Measurements from ENCODE around the gene MAN2A1. TPM values are rescaled to one million over a fixed set of nuclear protein-coding genes. Genes with fewer than 3 reads are reported as not detected.

MAN2A1 gene
- total RNA-seq, 1 experiment from 2014 or later: 35.4 TPM

- Histone ChIP-seq H3K79me2 (ENCODE audit: insufficient read depth, low read length) (peaks cover 51% of the 10 kb centered on the region; the same call in 1 of the 2 replicates), H3K9me2 (ENCODE audit: insufficient read depth) (no peaks in the 10 kb centered on the region), H3K9ac (ENCODE audit: low read length) (no peak overlapping the region), H3K4me3 (replicated peaks in 1 of 2; ENCODE audit: low read depth in 1 of 2, low read length in 2 of 2) (no peak overlapping the region), H2AFZ (ENCODE audit: low read depth, low read length, poor library complexity, severe bottlenecking) (no peak overlapping the region), H3K27ac (ENCODE audit: low read depth, low read length) (no peak overlapping the region), H3K36me3 (ENCODE audit: control insufficient read depth in 1 of 2, insufficient read depth in 2 of 2, low read length in 2 of 2) (no peaks in the 10 kb centered on the region), H3K27me3 (ENCODE audit: insufficient read depth, low read length) (no peaks in the 10 kb centered on the region), H3K9me3 (ENCODE audit: control insufficient read depth in 1 of 2, insufficient read depth in 1 of 2, low read depth in 1 of 2, low read length in 2 of 2) (no peaks in the 10 kb centered on the region), H3K4me1 (ENCODE audit: control insufficient read depth in 1 of 2, insufficient read depth in 2 of 2, low read length in 2 of 2) (no peaks in the 10 kb centered on the region), H3K4me2 (ENCODE audit: low read length) (no peak overlapping the region), H4K20me1 (ENCODE audit: insufficient read depth) (no peaks in the 10 kb centered on the region)
- DNase-seq (ENCODE audit: low read depth, low spot score) (no peak), ATAC-seq (no peak)
- TF ChIP-seq TCF7L2 (IDR thresholded peaks at IDR 0.05; ENCODE audit: borderline replicate concordance, extremely low read depth, insufficient read depth, insufficient read length) (no peak), ZNF274 (IDR thresholded peaks at IDR 0.05; ENCODE audit: low read depth, low read length) (no peak), MAX (IDR thresholded peaks at IDR 0.05) (no peak), SP1 (IDR thresholded peaks at IDR 0.05; ENCODE audit: low read depth) (no peak), ZFX (IDR thresholded peaks at IDR 0.05) (no peak), SIN3A (IDR thresholded peaks at IDR 0.05; ENCODE audit: low read depth) (no peak), EZH2 (IDR thresholded peaks at IDR 0.05) (no peak)
- CTCF ChIA-PET: no interaction called here
- no TSS peak for BruUV-seq (replicated peaks)
- intact Hi-C loops (cut with micrococcal nuclease): no loop called here
- RAD21 ChIA-PET (ENCODE audit: low non-redundant PET in 1 of 2, low total read pairs in 2 of 2, uncharacterized antibody in 2 of 2, unreplicated experiment in 2 of 2): no interaction called here
- POLR2A ChIA-PET: no interaction called here
Observed at GRCh38 chr5:109703166-109703565, 13.4 kb downstream of the MAN2A1 start.

GRCh38 chr5:109703829-109704228 lies 14.1 kb downstream of the MAN2A1 start:
- DNase-seq (ENCODE audit: low read depth, low spot score): no peak
- H3K9me3 ChIP-seq (ENCODE audit: control insufficient read depth in 1 of 2, insufficient read depth in 1 of 2, low read depth in 1 of 2, low read length in 2 of 2): no peaks in the 10 kb centered on the region
- ChIA-PET RAD21 (ENCODE audit: low non-redundant PET in 1 of 2, low total read pairs in 2 of 2, uncharacterized antibody in 2 of 2, unreplicated experiment in 2 of 2) (interaction anchor here in 1 of 2 experiments (0.6 kb wide), 1 partner anchor 339 kb away, joined by 5 read pairs; no protein-coding TSS in a partner anchor), CTCF (no interaction called here), POLR2A (no interaction called here)
- no peak overlapping the region for H2AFZ ChIP-seq (ENCODE audit: low read depth, low read length, poor library complexity, severe bottlenecking)
- H3K4me1 ChIP-seq (ENCODE audit: control insufficient read depth in 1 of 2, insufficient read depth in 2 of 2, low read length in 2 of 2): no peaks in the 10 kb centered on the region
- H3K27me3 ChIP-seq (ENCODE audit: insufficient read depth, low read length): no peaks in the 10 kb centered on the region
- H4K20me1 ChIP-seq (ENCODE audit: insufficient read depth): no peaks in the 10 kb centered on the region
- BruUV-seq (replicated peaks): no TSS peak
- H3K27ac ChIP-seq (ENCODE audit: low read depth, low read length): no peak overlapping the region
- peaks cover 56% of the 10 kb centered on the region; the same call in 1 of the 2 replicates for H3K79me2 ChIP-seq (ENCODE audit: insufficient read depth, low read length)
- H3K36me3 ChIP-seq (ENCODE audit: control insufficient read depth in 1 of 2, insufficient read depth in 2 of 2, low read length in 2 of 2): no peaks in the 10 kb centered on the region
- H3K4me2 ChIP-seq (ENCODE audit: low read length): no peak overlapping the region
- no peaks in the 10 kb centered on the region for H3K9me2 ChIP-seq (ENCODE audit: insufficient read depth)
- no peak overlapping the region for H3K9ac ChIP-seq (ENCODE audit: low read length)
- no peak for ATAC-seq
- no peak overlapping the region for H3K4me3 ChIP-seq (replicated peaks in 1 of 2; ENCODE audit: low read depth in 1 of 2, low read length in 2 of 2)
- intact Hi-C loops (cut with micrococcal nuclease): no loop called here
- TF ChIP-seq CBX3 (IDR thresholded peaks at IDR 0.05; ENCODE audit: low read depth) (no peak), MAX (IDR thresholded peaks at IDR 0.05) (no peak), RAD21 (IDR thresholded peaks at IDR 0.05; ENCODE audit: low read depth) (no peak), JUND (IDR thresholded peaks at IDR 0.05) (no peak), EGR1 (IDR thresholded peaks at IDR 0.05; ENCODE audit: low read depth) (no peak), POLR2AphosphoS5 (IDR thresholded peaks at IDR 0.05; ENCODE audit: low read depth, low read length) (no peak), ZFX (IDR thresholded peaks at IDR 0.05) (no peak), SIN3A (IDR thresholded peaks at IDR 0.05; ENCODE audit: low read depth) (no peak), YY1 (IDR thresholded peaks at IDR 0.05; ENCODE audit: extremely low read depth, insufficient replicate concordance, low read depth, low read length) (no peak), CEBPB (IDR thresholded peaks at IDR 0.05; ENCODE audit: low read depth) (no peak), CTCF (IDR thresholded peaks at IDR 0.05 in 2 of 3, conservative IDR thresholded peaks at IDR 0.05 in 1 of 3; ENCODE audit: borderline replicate concordance in 1 of 3, insufficient read depth in 1 of 3, low read depth in 2 of 3, low read length in 2 of 3) (no peak), ATF3 (IDR thresholded peaks at IDR 0.05) (no peak), ZNF274 (IDR thresholded peaks at IDR 0.05; ENCODE audit: low read depth, low read length) (no peak), ELF1 (IDR thresholded peaks at IDR 0.05; ENCODE audit: borderline replicate concordance, low read depth) (no peak), POLR2A (IDR thresholded peaks at IDR 0.05; ENCODE audit: borderline replicate concordance, extremely low read depth, insufficient read depth, insufficient read length) (no peak)

Measured in HCT116 (cell line).